GM12872 (cell line): Measurements from ENCODE around the gene PCGF2.

ENCODE experiments used
- TF ChIP-seq, protein P1 (sequence below): IDR thresholded peaks from 3 replicates; pipeline ENCODE4 v1.5.1; 2011; ENCODE audit warnings: low read depth, mild to moderate bottlenecking, low read length, moderate library complexity; ENCODE audit not compliant: insufficient read depth

PCGF2 gene

DNA sequence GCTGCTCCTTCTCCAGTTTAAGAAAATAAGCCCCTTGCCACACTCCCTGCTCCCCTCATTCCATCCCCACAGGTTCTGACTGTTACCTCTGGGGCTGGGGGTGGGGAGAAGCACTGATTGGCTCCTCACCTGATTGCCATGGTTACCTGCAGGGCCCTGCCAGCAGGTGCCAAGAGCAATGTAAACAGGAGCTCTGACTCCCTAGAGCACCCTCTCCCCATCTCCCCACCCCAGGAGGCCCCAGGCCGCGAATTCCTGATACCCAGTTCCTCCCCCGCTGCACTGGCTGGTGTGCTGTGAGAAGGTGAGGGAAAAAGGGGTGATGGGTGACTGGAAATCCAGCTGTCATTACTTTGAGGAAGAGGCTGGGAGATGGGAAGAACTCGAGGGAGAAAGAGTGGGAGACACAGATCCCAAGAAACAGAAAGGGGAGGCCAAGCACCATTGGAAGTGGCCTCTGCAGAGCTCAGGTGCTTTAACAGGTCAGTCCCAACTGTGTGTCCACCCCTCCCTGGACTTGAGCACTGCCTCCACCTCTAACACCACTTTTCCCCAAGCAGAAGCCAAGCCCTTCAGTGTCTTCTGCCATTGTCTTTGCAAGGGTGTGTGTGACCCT lies 4.5 kb downstream of the PCGF2 start:
- TF ChIP-seq, protein P1, sequence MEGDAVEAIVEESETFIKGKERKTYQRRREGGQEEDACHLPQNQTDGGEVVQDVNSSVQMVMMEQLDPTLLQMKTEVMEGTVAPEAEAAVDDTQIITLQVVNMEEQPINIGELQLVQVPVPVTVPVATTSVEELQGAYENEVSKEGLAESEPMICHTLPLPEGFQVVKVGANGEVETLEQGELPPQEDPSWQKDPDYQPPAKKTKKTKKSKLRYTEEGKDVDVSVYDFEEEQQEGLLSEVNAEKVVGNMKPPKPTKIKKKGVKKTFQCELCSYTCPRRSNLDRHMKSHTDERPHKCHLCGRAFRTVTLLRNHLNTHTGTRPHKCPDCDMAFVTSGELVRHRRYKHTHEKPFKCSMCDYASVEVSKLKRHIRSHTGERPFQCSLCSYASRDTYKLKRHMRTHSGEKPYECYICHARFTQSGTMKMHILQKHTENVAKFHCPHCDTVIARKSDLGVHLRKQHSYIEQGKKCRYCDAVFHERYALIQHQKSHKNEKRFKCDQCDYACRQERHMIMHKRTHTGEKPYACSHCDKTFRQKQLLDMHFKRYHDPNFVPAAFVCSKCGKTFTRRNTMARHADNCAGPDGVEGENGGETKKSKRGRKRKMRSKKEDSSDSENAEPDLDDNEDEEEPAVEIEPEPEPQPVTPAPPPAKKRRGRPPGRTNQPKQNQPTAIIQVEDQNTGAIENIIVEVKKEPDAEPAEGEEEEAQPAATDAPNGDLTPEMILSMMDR: no peak

DNA sequence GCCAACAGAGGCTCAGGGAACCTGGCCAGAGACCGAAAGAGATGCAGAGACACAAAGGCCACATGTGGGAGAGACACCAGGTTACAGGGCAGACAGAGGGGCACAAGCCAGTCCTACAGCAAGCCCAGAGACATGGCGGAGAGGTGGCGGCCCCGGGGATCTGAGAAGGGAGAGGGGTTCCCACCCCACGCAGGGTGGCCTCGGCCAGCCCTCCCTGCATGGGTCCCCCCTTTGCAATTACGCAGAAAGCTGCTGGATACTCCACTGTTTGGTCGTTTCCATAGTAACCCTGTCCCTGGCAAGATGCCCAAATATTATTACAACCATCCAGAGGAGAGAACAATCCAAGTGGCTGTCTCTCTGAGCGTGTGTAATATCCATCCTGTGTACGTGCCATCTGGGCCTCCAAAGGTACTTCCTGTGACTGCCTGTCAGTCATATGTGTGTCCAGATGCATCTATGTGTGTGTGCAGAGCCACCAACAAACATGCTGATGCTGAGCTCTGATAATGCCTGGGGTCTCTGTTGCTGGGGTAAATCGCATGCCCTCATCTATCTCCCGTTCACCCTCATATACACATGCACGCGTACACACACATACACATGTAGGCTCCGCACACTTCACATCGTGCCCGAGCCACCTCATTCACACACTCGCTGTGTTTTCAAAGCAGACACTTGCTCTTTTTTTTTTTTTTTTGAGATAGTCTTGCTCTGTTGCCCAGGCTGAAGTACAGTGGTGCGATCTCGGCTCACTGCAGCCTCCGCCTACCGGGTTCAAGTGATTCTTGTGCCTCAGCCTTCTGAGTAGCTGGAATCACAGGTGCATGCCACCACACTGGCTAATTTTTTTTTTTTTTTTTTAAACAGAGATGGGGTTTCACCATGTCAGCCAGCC lies 5.5 kb downstream of the PCGF2 start:
- TF ChIP-seq, protein P1: no peak

DNA sequence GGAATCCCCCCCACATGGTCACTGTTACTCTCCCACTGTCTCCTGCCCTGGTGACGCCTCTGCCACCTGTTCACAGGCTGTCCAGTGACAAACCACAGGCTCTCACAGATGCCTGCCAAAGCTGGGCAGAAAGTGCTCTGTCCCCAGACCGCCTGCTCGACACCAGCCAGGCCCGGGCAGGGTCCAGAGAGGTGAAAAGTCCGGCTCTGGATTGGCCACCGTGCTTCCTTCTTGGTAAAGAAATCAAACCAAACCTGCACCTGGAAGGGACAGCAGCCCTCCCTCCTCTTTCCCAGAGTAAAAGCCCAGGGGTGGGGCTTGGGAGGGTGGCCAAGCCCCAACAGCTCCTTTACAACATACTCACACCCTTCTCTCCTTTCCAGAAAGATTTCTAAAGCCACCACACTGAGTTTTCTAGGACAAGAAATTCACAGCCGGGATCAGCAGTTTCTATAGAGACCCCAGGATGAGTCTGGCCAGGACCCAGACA lies 6.2 kb downstream of the PCGF2 start:
- TF ChIP-seq, protein P1: no peak

DNA sequence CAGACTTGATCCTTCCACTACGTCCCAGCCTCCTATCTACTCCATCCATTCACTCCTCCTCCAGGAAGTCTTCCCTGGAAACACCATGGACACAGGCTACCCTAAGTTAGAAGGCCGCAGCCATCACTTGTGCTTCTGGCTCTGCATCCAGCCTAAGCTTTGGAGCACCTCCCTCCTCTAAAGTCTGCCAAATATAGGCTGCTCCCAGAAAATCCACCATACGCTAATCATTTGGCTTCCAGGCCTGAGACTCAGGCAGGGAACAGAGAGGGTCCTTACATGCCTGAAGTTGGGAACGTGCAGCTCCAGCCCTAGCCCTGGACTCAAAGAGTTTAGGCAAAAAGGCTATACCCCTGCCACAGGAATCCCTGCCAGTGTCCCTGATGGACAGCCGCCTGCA lies 6.7 kb downstream of the PCGF2 start:
- TF ChIP-seq, protein P1: no peak

DNA sequence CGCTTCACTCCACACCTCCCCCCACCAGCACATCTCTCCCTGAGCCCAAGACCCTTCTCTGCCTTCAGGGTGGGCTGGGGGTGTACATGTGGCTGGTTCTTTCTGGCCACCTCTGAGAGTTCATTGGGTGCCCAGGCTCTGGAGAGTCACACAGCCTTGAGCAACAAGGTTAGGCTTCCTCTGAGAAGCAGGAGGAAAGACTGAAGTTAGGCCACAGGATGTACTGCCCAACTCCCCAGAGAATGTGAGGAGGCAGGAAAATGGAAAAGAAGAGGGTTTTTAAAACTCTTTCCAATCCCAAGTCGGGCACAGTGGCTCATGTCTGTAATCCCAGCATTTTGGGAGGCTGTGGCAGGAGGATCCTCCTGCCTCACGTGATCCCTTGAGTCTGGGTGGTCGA lies 7.3 kb downstream of the PCGF2 start:
- TF ChIP-seq, protein P1: no peak

DNA sequence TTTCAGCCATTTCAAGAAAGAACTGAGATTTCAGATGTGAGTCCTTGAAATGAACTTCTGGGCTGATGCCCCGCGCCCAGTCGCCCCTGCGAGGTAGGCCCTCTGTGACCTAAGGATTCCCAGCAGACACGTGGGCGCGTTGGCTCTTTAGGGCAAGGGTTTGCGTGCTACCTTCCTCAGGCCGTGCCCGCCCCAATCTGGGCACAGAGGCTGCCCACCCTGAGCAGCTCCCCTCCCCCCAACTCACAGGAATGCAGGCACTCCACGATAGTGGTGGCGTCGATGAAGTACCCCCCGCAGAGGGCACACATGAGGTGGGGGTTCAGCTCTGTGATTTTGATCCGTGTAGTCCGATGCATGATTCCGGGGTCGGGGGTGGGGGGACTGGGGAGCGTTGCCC lies 8.1 kb downstream of the PCGF2 start:
- TF ChIP-seq, protein P1: no peak

DNA sequence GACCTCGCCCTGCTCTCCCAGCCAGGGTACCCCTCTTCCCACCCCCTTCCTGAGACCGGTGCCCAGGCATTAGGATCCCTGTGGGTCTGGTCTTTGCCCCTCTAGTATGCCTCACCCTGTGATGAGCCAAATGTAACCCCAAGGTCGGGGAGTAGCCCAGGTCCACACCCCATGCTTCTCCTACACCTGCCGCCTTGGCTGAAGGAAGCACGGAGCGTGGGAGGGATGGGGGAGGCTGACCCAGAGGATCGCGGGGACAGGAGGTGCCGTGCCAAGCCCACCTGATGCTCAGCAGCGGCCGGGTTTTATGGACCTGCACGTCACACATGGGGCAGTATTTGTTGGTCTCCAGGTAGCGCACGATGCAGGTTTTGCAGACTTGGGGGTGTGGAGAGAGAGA lies 8.8 kb downstream of the PCGF2 start:
- TF ChIP-seq, protein P1: no peak
